GM19395 (cell line): Measurements from ENCODE around the gene WIPF2.
"Not testable (repeated sequence)": the region's sequence is repeated elsewhere in the genome, so short reads cannot be mapped to it uniquely, and the experiment has no call there.

Experiments used
- ATAC-seq: cut with Tn5 transposase; IDR thresholded peaks from one replicate; pipeline ENCODE4 v1.9.1; 2021; ENCODE audit warnings: mild to moderate bottlenecking, moderate library complexity; ENCODE audit not compliant: unreplicated experiment

The WIPF2 gene

GRCh38 chr17:40191237-40192208 lies 27.6 kb upstream of the WIPF2 start:
- peak; percentile 70 for ATAC-seq

- no peak for ATAC-seq
Observed at GRCh38 chr17:40192961-40193360, 26.1 kb upstream of the WIPF2 start.

GRCh38 chr17:40194821-40195220 lies 24.3 kb upstream of the WIPF2 start:
- no peak for ATAC-seq

- ATAC-seq, result no peak
Observed at GRCh38 chr17:40197550-40197949, 21.6 kb upstream of the WIPF2 start.

- ATAC-seq, result not testable (repeated sequence)
Observed at GRCh38 chr17:40197965-40198456, 21.1 kb upstream of the WIPF2 start.

- ATAC-seq, result no peak
Observed at GRCh38 chr17:40198576-40198975, 20.5 kb upstream of the WIPF2 start.

GRCh38 chr17:40203131-40203530 lies 16.0 kb upstream of the WIPF2 start:
- ATAC-seq, result no peak

GRCh38 chr17:40206193-40206592 lies 12.9 kb upstream of the WIPF2 start:
- not testable (repeated sequence) for ATAC-seq

GRCh38 chr17:40209404-40210093 lies 9.6 kb upstream of the WIPF2 start:
- ATAC-seq, result no peak

GRCh38 chr17:40213914-40214313 lies 5.2 kb upstream of the WIPF2 start:
- ATAC-seq, result not testable (repeated sequence)

- ATAC-seq, result no peak
Observed at GRCh38 chr17:40218006-40218739, 931 bp upstream of the WIPF2 start.

GRCh38 chr17:40219594-40220338 lies 662 bp downstream of the WIPF2 start:
- no peak for ATAC-seq

GRCh38 chr17:40224718-40225550 lies 5.8 kb downstream of the WIPF2 start:
- no peak for ATAC-seq

- ATAC-seq, result not testable (repeated sequence)
Observed at GRCh38 chr17:40229146-40229545, 10.0 kb downstream of the WIPF2 start.

GRCh38 chr17:40230670-40231069 lies 11.6 kb downstream of the WIPF2 start:
- no peak for ATAC-seq

- ATAC-seq, result not testable (repeated sequence)
Observed at GRCh38 chr17:40231928-40232327, 12.8 kb downstream of the WIPF2 start.

- no peak for ATAC-seq
Observed at GRCh38 chr17:40241252-40241834, 22.2 kb downstream of the WIPF2 start.

GRCh38 chr17:40242774-40243173 lies 23.7 kb downstream of the WIPF2 start:
- no peak for ATAC-seq

GRCh38 chr17:40243761-40244160 lies 24.7 kb downstream of the WIPF2 start:
- ATAC-seq, result no peak
